DMS79 (cell line): ENCODE measurements around the gene GCAT.
A peak's percentile ranks its signal among the peaks of the same experiment; 100 is the strongest.

Experiments used
- DNase-seq: peaks from one replicate; lab custom pipeline; 2025; lab: John Stamatoyannopoulos, UW

GCAT gene

DNA sequence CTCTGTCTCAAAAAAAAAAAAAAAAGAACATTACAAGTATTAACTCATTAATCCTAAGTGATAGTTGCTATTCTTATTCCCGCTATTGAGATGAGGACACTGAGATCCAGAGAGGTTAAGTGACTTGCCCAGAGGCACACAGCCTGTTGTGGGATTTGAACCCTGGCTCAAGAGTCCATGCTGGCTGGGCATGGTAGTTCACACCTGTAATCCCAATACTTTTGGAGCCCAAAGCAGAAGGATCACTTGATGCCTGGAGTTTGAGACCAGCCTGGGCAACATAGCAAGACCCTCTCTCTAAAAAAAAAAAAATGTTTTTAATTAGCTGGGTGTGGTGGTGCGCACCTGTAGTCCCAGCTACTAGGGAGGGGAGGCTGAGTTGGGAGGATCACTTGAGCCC is 4.1 kb downstream of the GCAT start:
- DNase-seq: no peak

DNA sequence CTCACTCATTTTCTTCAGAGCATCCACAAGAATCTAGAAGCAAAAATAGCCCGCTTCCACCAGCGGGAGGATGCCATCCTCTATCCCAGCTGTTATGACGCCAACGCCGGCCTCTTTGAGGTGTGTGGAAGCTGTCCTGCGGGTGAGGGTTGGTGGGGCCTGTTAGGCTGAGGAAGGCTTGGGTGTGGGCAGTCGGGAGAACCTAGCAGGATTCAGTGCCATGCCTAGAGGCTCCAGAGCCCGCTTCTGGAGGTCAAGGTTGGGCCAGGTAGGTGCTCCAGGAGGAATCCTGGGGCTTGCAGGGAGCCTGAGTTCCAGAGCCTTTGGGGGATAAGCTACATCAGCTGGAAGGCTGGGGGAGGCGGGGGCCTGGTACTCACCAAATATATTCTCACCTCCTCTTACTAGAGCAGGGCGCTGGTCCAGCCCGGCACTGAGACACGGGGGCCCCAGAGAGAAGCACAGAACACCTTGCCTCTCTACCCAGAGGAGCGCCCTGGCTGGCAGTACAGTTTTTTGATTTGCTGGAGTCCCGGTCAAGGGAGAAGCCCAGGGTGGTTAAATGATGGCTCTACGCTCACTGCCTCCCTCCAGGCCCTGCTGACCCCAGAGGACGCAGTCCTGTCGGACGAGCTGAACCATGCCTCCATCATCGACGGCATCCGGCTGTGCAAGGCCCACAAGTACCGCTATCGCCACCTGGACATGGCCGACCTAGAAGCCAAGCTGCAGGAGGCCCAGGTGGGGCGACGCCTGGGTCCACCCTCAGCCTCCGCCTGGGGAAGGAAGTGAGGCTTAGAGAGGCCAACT is 5.3 kb downstream of the GCAT start:
- DNase-seq: no peak

DNA sequence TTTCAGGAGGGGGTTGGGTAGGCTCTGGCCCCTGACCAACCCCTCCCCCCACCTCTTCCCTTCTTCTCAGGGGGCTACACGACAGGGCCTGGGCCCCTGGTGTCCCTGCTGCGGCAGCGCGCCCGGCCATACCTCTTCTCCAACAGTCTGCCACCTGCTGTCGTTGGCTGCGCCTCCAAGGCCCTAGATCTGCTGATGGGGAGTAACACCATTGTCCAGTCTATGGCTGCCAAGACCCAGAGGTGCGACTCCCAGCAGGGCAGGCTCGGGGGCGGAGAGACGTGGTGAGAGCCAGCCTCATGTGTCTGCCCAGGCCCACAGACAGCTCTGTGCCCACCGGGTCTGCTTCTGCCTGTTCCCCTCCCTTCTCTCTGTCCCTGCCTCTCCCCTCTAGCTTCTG is 7.9 kb downstream of the GCAT start:
- DNase-seq: no peak

DNA sequence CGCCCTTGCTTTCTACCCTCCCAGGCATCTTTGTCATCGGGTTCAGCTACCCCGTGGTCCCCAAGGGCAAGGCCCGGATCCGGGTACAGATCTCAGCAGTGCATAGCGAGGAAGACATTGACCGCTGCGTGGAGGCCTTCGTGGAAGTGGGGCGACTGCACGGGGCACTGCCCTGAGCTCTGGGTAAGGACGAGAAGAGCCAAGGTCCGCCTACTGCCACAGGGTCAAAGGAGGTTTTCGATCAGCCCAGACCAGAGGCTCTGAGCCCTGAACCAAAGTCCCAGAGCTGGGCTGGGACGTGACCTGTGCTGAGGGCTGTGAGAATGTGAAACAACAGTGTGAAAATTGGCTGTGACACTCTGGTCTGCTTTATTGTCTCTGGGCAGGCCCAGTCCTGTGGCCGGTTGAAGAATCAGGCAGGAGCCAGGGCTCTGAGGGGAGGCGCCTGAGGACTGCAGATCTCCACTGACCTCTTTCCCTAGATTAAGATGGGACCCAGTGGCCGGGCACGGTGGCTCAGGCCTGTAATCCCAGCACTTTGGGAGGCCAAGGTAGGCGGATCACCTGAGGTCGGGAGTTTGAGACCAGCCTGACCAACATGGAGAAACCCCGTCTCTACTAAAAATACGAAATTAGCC is 8.9 kb downstream of the GCAT start:
- no peak for DNase-seq

DNA sequence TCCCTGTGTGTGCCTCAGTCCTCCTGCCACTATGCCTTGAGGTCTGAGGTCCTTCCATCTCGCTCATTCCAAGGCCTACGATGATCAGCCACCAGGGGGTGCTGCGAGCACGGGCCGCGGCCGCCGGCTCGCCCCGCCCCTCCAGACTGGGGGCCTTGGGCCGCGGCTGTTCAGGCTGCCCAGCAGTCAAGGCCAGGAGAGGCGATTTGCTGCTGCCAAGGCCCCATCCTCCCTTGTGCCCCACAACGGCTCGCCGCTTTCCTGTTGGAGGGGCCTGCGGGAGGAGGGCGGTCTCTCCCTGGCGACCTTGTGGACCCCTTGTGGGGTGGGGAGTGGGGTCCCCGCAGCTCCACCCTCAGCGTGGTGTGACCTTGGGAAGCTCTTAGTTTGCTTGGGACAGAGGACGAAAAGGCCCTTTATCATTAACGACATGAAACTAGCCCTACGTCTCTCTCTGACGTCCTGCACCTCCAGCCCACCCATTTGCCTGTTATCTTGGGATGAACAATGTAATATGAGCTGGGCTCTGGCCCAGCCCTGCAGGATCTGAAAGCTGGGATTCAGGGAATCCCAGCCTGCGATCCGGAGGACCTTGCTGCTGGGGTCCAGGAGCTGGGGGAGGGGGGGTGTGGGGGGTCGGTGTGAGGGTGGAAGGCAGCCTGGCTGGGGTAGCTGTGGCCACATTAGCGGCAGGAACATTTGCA is 10.1 kb downstream of the GCAT start:
- DNase-seq: peak; percentile 11

DNA sequence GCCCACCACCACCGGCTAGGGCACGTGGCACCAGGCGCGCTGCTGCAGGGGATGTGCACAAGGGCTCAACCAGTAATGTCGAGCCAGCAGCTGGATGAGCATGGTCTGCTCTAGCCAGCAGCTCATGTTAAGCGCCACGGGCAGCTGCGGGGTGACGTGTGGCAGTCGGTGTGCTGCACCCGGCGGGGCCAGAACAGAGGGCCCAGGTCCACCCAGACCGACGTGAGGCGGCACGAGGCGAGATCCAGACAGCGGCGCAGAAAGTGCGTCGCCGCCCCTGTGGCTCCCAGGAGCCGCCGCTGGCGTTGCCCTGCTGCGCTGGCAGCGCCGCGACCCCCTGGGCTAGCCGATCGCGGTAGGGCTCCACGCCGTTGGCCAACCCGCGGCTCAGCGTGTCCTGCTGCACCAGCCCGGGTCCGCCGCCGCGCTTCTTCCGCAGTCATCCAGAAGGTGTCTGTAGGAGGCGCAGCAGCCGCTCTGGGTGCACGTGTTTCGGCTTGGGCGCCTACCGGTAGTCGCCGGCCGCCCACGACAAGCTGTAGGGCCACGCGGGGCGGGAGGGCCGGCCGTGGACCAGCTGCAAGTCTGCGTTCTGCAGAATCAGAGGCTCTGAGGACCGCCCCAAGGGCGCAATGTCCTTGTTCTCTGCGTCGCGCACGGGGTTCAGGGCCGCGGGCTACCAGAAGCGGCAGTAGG is 10.8 kb downstream of the GCAT start:
- no peak for DNase-seq

DNA sequence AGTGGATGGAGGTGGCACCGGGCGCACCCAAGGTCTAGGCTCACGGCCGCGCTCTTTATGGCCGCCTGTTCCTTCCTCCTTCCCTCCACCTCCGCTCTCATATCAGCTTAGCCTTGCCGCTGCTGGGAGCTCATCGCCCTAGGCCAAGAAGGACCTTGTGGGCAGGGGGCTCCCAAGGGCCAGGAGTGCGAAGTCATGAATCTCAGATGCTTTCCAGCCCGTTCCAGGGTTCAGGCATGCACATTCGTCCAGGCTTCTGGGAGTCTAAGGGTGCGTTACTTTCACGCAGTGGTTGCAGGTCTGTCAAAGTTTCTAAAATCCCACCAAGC is 11.3 kb downstream of the GCAT start:
- no peak for DNase-seq

DNA sequence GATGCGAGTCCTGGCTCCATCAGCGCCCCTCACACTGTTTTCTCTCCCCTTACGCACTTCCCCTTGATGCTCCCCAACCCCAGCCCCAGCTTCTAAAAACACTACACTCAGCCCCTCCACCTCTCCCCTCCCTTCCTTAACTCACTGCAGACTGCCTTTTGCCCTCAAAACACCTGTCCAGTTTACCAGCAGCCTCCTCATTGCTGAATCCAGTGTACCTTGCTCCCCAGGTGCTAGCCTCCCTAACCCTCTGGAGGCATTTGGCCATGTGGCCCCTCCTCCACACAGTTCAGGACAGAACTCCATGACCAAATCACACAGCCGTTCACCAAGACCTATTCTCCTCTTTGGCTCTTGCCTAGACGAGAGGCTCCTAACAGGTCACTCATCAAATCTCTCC is 12.6 kb downstream of the GCAT start:
- DNase-seq: no peak

DNA sequence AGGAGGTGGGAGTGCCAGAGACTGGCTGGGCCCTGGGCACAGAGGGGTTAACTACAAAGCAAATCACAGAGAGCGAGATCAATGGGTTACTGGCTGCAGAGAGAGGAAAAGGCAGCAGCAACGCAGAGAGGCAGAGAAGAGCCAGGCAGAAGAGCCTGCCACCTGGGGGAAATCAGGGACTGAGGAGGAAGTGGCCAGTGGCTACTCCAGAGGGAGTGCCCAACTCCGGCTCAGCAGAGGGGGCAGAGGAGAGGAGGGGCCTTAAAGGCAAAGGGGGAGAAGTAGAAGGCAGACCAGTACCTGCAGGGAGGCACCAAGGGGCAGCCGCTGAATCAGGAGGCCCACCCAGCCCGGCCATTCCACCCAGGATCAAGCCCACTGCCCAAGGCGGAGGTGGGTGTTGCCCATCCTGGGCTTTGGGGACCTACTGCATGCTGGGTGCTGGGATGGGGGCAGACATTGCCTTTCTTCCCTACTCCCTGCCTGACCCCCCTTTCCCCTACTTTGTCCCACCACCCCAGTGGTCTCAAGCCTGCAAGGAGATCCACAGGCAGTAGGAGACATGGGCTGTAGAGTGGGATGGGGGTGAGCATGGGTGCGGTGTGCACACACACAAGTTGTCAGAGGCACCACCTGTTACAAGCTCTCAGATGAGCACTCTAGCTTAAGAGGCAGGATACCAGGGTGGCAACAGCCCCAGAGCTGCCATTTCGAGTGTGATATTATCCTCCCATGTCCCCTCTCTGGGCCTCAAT is 14.5 kb downstream of the GCAT start:
- DNase-seq: no peak

DNA sequence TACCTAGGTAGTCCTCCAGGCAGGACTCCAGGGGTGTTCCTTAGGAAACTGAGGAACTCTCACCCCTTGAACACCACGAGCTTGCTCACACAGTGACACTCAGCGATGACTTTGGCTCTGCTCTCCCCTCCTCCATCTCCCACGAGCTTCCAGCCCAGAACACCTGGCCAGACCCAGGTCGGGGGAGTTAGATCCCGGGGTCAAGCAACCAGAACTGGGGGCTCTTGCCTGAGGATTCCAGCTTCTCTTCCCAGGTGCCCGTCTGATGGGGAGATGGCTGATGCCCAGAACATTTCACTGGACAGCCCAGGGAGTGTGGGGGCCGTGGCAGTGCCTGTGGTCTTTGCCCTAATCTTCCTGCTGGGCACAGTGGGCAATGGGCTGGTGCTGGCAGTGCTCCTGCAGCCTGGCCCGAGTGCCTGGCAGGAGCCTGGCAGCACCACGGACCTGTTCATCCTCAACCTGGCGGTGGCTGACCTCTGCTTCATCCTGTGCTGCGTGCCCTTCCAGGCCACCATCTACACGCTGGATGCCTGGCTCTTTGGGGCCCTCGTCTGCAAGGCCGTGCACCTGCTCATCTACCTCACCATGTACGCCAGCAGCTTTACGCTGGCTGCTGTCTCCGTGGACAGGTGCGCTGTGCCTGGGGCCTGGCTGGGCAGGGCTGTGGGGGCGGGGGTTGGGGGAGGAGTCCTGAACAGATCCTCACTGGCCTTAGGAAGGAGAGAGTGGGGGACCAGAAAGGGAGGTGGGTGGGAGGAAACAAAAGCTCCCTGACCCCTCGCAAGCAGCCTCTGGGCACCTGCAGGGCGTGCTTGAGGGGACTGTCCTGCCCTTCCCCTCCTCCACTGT is 15.6 kb downstream of the GCAT start, which contains the start of gene GALR3:
TSS of gene GALR3 (plus strand) at position 249 of the 852 bp plus-strand sequence. CDS start at position 274, 25 bp downstream.
- DNase-seq: no peak

DNA sequence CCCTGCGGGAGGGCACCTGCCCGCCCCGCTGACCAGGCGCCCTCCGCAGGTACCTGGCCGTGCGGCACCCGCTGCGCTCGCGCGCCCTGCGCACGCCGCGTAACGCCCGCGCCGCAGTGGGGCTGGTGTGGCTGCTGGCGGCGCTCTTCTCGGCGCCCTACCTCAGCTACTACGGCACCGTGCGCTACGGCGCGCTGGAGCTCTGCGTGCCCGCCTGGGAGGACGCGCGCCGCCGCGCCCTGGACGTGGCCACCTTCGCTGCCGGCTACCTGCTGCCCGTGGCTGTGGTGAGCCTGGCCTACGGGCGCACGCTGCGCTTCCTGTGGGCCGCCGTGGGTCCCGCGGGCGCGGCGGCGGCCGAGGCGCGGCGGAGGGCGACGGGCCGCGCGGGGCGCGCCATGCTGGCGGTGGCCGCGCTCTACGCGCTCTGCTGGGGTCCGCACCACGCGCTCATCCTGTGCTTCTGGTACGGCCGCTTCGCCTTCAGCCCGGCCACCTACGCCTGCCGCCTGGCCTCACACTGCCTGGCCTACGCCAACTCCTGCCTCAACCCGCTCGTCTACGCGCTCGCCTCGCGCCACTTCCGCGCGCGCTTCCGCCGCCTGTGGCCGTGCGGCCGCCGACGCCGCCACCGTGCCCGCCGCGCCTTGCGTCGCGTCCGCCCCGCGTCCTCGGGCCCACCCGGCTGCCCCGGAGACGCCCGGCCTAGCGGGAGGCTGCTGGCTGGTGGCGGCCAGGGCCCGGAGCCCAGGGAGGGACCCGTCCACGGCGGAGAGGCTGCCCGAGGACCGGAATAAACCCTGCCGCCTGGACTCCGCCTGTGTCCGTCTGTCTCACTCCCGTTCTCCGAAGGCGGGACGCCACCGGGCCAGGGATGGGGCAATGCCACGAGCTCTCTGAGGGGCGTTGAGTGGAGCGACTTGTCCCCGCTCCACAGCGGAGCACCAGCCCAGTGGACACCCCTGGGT is 17.2 kb downstream of the GCAT start:
- no peak for DNase-seq

DNA sequence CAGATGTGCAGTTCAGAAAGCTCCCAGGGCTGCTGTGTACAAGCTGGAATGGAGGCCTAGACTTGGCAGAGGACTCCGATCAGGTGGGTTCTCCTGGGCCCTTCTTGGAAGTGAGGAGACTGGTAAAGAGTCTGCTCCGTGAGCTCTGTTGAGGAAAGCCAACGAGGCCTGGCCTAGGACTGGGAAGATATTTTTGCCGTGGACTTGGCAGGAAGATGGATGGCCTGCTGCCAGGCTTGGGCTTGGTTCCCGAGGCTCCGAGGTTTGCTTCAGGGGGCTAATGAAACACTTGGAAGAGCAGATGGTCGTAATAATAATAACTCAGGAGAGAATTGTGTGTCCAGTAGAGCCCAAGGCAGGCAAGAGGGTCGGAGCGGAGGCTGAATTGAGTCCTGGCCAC is 19.3 kb downstream of the GCAT start:
- DNase-seq: no peak

DNA sequence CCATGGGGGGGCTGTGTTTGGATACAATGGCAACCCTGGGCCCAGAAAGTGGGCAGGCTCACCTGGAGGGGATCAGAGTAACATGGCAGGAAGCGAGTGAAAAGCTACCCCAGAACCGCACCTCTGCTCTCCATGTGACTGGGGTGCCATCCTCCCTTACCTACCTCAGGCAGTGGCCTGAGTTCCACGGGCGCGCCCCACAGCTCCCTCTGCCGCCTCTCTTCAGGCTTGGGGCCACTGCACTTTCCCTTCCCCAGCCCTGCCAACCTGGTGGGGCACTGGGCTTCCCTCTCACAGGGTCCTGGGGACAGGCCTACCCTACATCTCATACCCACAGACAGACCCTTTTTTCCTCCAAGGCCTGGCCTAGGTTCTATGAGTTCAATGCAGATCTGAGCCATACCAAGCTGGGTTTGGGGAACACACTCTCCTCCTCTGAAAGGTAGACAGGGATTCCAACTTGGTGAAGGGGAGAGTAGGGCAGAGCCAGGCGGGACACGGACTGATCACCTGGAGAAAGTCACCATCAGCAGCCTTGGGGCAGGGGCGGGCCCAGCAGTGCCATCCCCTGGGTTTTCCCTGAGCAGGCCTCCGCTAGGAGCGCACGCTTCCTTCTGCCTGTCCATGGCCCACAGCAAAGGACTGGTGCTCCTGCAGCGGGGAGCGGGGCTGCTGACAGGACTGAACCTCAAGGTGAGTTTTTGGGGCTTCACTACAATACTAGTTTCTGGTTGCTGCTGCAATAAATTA is 22.5 kb downstream of the GCAT start:
- no peak for DNase-seq

DNA sequence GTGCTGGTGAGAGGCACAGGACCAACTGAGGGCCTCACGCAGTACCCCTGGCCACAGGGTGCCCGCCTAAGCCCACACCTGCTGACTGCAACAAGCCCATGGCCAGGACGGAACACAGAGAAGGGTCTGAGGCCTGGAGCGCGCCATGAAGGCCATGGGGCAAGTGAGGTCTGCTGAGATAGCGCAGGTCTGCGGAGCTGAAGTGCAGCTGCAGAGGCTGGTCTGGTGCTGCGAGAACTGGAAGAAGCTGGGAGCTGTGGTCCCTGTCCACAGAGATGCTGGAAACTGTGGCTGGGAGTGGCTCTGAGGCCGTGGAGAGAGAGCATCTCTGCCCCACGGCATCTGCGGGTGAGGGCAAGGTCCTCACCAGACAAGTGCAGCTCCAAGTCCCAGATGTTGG is 23.7 kb downstream of the GCAT start:
- no peak for DNase-seq

DNA sequence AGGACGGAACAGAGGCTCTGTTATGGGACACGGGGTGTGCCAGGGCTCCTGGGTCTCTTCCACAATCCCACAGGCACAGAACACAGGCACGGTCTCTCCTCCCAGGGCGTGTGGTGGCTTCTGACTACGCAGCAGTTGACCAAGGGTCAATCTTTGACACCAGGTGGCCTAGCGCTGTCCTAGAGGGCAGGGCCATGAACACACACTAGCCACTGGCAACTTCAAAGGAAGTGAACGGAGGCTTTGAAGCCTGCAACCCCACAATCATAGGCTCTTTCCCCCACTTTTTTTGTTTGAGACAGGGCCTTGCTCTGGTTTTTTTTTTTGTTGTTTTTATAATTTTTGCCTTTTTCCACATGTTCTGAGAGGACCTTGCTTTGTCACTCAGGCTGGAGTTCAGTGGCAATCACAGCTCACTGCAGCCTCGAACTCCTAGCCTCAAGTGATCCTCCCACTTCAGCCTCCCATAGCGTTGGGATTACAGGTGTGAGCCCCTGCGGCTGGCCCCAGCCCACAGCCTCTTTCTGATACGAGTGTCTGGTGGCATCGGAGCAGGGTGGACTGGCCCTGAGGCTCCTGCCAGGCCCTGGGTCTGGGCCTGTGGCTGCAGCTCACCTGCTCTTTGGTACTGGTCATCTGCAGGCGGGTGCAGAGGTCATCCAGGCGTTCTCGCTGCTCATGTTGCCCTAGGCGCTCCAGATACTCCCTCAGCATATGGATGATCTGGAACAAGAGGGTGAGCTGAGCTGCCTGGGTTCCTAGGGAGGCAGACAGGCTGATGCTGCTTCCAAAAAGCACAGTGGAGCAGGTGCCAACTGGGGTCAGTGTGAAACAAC is 24.5 kb downstream of the GCAT start:
- no peak for DNase-seq

DNA sequence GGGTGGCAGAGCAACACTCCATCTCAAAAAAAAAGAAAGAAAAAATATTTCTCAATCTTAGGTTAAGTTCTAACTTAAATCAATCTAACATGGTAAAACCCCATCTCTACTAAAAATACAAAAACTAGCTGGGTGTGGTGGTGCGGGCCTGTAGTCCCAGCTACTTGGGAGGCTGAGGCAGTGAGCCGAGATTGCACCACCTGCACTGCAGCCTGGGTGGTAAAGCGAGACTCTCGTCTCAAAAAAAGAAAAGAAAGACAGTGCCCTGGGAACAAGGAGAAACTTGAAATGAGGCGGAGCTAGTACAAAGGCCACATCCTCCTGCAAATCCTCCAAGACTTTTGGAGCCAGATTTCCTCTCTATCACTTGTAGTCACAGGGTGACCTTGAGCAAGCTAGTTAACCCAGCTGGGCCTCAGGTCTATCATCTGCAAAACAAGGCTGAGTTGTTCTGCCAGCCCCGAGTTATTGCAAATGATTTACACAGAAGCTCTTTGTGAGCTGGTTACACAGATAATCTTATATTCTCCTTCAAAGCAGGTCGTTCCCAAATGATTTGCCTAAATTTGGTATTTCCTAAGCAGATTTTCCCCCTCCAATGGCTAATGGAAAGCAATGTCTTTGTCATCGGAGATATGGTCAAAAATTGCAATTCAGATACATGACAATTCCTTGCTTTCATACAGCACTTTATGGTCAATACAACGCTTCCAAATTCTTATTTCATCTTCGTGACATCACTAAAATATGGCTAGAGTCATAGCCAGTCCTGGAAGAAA is 34.5 kb downstream of the GCAT start:
- no peak for DNase-seq

DNA sequence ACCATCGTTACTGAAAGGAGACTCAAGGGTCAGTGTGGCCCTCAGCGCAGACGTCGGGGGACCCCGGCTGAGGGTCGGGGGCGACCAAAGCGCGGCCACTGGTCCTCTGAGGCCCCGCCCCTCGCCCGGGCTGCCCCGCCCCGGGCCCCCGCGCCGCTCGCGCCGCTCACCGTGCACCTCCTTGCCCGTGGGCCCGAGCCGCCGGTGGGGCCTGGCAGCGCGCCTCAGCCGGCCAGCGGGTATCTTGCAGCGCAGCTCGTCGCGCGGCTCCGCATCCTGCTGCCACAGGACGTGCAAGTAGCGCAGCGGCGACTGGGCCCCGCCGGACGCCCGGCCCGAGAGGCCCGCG is 36.0 kb downstream of the GCAT start:
- no peak for DNase-seq
